PFSK-1 (cell line): ENCODE data around the gene BATF3.

Experiments used
- FOXP2 ChIP-seq: optimal IDR thresholded peaks from 2 replicates; pipeline ENCODE3; 2011; ENCODE audit warnings: borderline replicate concordance, control low read depth, inconsistent platforms; ENCODE audit not compliant: insufficient read depth; ENCODE audit errors: extremely low read length, extremely low read depth
- POLR2AphosphoS5 ChIP-seq: IDR thresholded peaks from 2 replicates; pipeline ENCODE4 v1.6.1; 2012; ENCODE audit warnings: low read depth, mild to moderate bottlenecking, control low read depth, low read length, moderate library complexity
- SIN3A ChIP-seq: IDR thresholded peaks from 2 replicates; pipeline ENCODE4 v1.6.1; 2012; ENCODE audit warnings: mild to moderate bottlenecking, low read length, moderate library complexity, borderline replicate concordance; ENCODE audit not compliant: insufficient read depth
- TAF1 ChIP-seq: IDR thresholded peaks from 2 replicates; pipeline ENCODE4 v1.6.1; 2012; ENCODE audit warnings: low read length, control low read depth, borderline replicate concordance; ENCODE audit not compliant: insufficient read depth
- TF ChIP-seq, protein P1 (sequence below), 2 experiments: IDR thresholded peaks; 2 replicates each; pipeline versions ENCODE4 v1.6.1 to v1.8.0; 2011 to 2012; ENCODE audit warnings: low read depth in 2 of 2, low read length in 2 of 2, control low read depth in 1 of 2, inconsistent platforms in 1 of 2, mild to moderate bottlenecking in 1 of 2, moderate library complexity in 1 of 2; ENCODE audit not compliant: insufficient read depth in 1 of 2

Gene BATF3

DNA sequence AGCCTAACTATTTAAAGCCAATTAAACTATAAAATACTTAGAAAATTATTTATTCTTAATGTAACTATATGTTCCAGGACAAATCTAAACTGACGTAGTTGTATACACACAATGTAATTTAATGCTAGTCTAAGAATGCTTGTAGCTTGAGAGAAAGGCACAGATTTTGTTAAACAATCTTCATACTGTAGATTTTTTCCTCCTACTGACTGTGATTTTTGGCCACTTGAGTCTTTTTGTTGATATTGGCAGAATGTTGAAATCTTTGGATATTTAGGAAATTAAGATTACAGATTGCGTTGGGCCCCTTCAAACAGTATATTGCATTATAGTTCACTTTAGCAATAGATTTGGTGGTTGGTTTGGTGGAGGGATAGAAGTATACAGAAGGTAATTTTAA is 50.6 kb downstream of the BATF3 start:
- no peak for TF ChIP-seq POLR2AphosphoS5
- TF ChIP-seq FOXP2 = no peak
- TF ChIP-seq TAF1 = no peak
- TF ChIP-seq, protein P1, sequence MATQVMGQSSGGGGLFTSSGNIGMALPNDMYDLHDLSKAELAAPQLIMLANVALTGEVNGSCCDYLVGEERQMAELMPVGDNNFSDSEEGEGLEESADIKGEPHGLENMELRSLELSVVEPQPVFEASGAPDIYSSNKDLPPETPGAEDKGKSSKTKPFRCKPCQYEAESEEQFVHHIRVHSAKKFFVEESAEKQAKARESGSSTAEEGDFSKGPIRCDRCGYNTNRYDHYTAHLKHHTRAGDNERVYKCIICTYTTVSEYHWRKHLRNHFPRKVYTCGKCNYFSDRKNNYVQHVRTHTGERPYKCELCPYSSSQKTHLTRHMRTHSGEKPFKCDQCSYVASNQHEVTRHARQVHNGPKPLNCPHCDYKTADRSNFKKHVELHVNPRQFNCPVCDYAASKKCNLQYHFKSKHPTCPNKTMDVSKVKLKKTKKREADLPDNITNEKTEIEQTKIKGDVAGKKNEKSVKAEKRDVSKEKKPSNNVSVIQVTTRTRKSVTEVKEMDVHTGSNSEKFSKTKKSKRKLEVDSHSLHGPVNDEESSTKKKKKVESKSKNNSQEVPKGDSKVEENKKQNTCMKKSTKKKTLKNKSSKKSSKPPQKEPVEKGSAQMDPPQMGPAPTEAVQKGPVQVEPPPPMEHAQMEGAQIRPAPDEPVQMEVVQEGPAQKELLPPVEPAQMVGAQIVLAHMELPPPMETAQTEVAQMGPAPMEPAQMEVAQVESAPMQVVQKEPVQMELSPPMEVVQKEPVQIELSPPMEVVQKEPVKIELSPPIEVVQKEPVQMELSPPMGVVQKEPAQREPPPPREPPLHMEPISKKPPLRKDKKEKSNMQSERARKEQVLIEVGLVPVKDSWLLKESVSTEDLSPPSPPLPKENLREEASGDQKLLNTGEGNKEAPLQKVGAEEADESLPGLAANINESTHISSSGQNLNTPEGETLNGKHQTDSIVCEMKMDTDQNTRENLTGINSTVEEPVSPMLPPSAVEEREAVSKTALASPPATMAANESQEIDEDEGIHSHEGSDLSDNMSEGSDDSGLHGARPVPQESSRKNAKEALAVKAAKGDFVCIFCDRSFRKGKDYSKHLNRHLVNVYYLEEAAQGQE (IDR thresholded peaks at IDR 0.05; ENCODE audit: insufficient read depth in 1 of 2, low read depth in 2 of 2, low read length in 2 of 2) = no peak
- TF ChIP-seq SIN3A = no peak

DNA sequence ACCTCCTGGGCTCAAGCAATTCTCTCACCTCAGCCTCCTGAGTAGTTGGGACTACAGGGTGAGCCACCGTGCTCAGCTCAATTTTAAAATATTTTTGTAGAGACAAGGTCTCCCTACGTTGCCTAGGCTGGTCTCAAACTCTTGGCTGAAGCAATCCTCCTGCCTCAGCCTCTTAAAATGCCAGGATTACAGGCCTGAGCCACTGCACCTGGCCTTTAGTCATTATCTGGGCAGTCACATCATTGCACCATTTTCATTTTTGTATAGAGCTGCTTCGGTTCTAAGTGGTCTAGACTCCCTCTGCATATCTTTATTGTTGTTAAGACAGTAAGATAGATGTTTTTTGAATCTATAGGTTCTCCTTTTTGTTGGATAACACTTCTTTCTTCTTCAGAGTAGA is 51.2 kb downstream of the BATF3 start:
- no peak for TF ChIP-seq SIN3A
- TF ChIP-seq POLR2AphosphoS5 = no peak
- TF ChIP-seq, protein P1 (IDR thresholded peaks at IDR 0.05; ENCODE audit: insufficient read depth in 1 of 2, low read depth in 2 of 2, low read length in 2 of 2) = no peak
- no peak for TF ChIP-seq FOXP2
- TF ChIP-seq TAF1 = no peak

DNA sequence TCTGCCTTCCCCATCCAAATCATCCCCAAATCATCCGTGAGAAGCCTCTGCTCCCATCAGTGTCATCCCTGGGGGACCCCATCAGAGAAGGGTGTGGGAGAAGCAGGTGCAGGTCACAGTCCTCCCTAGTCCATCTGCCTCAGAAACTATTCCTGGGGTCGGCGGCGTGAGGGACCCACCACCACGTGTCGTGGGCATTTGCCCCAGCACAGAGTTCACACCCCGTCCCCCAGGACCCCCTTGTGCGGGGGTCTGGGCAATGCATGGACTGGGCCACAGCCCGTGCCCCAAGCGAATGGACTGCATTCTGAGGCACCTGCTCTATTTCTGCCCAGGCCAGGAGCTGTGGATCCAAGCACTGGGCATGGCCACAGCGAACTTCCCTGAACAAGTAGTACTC is 52.6 kb downstream of the BATF3 start:
- TF ChIP-seq, protein P1 (IDR thresholded peaks at IDR 0.05; ENCODE audit: insufficient read depth in 1 of 2, low read depth in 2 of 2, low read length in 2 of 2) = no peak
- no peak for TF ChIP-seq POLR2AphosphoS5
- TF ChIP-seq FOXP2 = no peak
- TF ChIP-seq SIN3A = no peak
- no peak for TF ChIP-seq TAF1

DNA sequence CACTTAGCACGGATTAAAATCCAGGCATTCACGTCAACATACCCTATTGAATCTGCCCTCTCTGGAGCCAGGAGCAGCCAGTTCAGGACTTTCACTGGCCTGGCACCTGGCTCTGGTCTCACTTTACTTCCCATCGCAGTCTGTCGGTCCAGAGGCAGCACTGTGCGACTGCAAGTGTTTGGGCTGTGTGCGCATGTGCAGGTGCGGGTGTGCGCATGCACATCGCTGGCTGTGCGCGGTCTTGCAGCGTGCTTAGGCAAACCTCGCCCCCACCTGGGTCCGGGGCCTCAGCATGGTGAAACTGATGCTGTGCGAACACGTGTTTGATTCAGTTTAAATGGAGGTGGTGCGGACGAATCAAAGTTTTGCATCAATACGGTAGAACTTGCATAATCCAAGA is 53.1 kb downstream of the BATF3 start:
- TF ChIP-seq, protein P1 (IDR thresholded peaks at IDR 0.05; ENCODE audit: insufficient read depth in 1 of 2, low read depth in 2 of 2, low read length in 2 of 2) = no peak
- TF ChIP-seq FOXP2 (no peak), SIN3A (no peak), POLR2AphosphoS5 (no peak)
